GM19395 (cell line): ENCODE measurements around the gene TMA7.
"Not testable (repeated sequence)": the region's sequence is repeated elsewhere in the genome, so short reads cannot be mapped to it uniquely, and the experiment has no call there.

Experiments
- ATAC-seq: cut with Tn5 transposase; IDR thresholded peaks from one replicate; pipeline ENCODE4 v1.9.1; 2021; ENCODE audit warnings: mild to moderate bottlenecking, moderate library complexity; ENCODE audit not compliant: unreplicated experiment

The TMA7 gene

GRCh38 chr3:48465531-48466378 is 25.7 kb downstream of the TMA7 start:
- peak; percentile 82 for ATAC-seq

DNA sequence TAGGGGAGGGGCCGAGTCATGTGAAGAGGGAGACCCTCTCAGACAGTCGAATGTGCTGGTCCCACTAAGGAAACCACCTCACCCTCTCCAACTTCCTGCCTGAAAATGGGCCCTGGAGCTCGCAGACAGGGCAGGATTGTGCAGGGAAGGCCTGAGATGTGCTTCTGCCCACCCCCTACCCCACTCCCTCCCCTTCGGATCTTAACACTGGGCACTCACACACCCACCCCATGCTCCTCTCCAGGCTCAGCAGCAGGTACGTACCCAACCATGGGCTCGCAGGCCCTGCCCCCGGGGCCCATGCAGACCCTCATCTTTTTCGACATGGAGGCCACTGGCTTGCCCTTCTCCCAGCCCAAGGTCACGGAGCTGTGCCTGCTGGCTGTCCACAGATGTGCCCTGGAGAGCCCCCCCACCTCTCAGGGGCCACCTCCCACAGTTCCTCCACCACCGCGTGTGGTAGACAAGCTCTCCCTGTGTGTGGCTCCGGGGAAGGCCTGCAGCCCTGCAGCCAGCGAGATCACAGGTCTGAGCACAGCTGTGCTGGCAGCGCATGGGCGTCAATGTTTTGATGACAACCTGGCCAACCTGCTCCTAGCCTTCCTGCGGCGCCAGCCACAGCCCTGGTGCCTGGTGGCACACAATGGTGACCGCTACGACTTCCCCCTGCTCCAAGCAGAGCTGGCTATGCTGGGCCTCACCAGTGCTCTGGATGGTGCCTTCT is 26.5 kb downstream of the TMA7 start:
- ATAC-seq: peak; percentile 28

GRCh38 chr3:48467110-48467454 is 27.0 kb downstream of the TMA7 start:
- ATAC-seq: no peak

- no peak for ATAC-seq
These were observed 27.6 kb downstream of the TMA7 start for GRCh38 chr3:48467473-48468267.

- no peak for ATAC-seq
These were observed 28.3 kb downstream of the TMA7 start for GRCh38 chr3:48468329-48468731.

DNA sequence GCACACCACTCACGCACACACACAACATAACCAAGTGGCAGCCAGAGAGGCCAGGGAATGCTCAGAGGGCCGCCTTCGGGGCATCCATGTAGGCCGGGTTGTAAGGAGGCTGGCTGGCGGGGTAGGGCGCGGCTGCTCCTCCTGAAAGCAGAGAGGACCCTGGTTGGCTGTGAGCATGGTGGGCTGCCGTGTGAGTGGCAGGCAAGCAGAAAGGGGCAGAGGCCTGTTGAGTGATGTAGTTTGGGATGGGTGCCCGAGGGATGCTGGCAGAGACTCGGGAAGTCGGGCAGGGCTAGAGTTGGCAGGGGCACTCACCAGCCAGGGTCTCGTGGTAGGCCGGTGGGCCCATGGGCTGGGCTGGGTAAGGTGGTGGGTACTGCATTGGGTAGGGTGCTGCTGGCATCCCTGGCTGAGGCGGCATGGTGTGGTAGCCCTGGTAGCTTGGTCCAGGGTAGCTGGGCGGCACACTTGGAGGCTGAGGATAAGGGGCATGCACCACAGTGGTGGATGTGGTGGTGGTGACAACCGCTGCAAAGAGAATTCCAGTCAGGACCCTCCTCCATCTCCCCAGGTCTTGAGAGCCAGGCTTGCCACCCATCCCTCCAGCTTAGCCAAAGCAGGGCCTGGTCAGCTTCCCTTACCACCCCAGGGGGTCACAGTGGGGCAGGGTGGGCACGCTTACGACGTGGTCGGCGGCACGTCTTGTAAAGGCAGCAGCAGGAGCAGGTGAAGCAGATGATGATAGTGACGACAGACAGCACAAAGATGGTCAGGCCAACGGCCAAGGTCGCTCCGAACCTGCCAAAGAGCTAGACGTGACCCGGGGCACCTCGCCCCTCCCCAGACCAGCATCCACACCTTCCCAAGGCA is 29.2 kb downstream of the TMA7 start:
- no peak for ATAC-seq

DNA sequence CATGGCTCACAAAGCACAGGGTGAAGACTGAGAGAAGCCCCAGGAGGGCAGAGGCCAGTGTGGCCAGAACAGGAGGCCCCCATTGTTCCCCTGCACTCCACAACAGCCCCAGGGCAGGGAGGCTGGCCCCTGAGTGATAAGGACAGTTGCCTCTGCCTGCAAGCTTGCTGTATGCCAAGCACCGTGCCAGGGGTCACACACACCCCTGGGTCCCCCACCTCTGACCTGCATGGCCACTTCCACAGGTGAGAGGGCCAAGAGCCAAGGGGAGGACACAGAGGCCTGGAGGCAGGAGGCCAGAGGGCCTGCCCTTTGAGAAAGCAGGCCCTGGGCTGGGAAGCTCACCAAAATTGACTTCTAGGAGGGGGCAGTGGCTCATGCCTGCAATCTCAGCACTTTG is 30.2 kb downstream of the TMA7 start:
- no peak for ATAC-seq

DNA sequence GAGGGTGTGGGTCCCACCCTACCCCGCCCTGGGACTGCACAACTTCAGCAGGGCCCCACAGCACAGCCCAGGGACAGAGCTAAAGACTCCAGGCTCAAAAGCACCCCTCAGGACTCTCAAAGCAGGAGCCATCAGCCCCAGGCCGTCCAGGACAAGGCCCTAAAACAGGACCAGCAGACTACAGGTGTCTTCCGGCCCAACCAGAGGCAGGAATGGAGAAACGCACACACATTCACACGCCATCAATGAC is 32.5 kb downstream of the TMA7 start:
- ATAC-seq: no peak

DNA sequence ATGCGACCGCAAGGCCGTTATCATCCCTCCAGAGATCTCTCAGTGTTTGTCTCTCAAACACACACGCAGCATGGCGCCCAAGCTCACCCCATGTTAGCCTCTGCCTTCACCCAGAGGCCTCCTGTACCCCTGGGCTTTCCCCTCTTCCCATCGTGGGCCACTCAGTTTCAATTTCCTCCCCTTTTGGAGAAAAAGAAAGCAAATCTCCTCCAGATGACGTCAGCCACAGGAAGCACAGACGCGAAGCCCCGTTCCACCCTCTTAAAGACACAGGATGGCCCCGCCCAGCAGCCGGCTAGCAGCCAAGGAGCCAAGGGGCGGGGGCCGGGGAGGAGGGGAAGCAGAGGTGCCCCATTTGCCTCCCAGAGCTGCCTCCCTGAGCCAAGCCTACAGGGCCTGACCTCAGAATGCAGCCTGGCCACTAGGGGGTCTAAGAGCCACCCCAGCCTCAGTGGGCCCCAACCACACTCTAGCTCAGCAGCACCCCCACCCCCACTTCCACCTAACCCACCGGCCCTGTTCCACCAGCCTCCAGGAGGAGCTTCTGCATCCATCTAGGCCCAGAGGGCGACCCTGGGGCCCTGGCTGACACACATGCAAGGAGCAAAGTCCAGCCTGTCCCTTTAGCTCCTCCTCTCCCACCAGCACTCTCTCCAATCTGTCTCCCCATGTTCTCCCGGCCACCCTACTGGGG is 33.0 kb downstream of the TMA7 start:
- peak; percentile 78 for ATAC-seq

GRCh38 chr3:48473617-48473952 is 33.5 kb downstream of the TMA7 start:
- no peak for ATAC-seq

GRCh38 chr3:48474031-48474430 is 34.0 kb downstream of the TMA7 start:
- ATAC-seq: not testable (repeated sequence)

DNA sequence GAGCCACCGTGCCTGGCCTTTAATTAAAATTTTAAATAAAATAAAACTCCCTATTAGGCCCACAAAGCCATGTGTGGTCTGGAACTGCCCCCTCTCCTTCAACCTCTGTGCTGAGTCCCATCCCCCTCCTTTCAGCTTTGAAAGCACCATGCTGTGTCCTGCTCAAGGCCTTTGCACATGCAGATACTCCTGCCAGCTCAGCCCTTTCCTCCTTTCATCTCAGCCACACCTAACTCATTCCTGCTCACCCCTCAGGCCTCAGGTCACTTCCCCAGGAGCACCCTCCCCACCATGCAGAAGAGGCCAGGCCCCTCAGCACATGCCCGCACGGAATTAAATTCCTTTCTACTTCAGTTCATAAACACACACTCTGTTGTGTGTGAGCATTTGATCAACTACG is 34.6 kb downstream of the TMA7 start:
- no peak for ATAC-seq

- ATAC-seq: no peak
These were observed 35.1 kb downstream of the TMA7 start for GRCh38 chr3:48475188-48475587.

DNA sequence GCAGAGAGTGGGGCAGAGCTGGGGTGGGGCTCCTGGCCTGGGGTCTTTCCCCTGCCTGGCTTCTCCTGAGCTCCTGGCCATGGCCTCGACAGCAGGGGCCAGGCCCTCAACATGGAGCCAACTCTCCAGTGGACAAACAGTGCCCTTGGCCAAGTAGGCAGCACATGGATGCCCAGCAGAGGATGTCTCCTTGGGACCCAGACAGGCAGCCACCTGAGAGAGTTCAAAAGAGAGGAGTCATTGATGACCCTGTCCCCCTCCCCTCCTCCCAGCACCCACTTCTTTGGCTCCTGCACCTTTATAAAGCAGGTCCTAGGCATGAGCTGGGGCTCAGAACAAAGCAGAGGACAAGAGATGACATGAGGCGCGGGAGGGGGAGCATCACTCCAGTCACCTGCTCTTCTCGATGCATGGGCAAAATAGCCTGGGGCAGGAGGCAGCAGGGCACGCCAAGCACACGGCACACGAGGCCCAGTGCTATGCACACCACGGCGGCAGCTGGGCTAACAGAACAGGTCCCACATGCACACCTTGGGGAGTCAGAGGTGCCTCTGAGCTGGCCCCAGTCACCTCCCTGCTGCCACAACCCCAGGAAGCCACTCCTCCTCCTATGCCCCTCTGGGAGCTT is 36.5 kb downstream of the TMA7 start:
- ATAC-seq: no peak

DNA sequence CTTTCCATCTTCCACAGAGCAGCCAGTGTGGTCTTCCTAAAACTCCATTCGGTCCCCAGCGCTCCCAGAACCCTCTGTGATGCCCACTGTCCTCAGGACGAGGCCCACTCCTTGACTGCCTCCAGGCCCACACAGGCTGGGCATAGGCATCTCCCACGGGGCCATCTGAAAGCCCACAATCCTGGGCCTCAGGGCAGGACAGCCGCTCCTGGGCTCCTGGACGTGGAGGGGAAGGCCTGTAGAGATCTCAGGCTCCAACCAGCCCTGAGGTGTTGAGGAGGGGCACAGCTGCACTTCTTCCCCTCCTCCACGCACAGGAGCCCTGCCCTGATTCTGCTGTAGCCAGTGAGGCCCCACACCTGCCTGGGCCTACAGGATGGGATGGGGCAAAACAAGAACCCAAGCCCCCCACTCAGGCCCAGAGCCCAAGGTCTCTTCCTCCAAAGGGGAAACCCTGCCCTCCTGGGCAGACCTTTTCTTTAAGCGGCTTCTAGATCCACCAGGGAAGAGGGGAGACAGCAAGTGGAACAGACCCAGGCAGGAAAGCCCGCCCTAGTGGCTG is 38.0 kb downstream of the TMA7 start:
- no peak for ATAC-seq

- ATAC-seq: no peak
These were observed 38.8 kb downstream of the TMA7 start for GRCh38 chr3:48478626-48479555.

GRCh38 chr3:48480891-48481290 is 40.8 kb downstream of the TMA7 start:
- ATAC-seq: not testable (repeated sequence)

GRCh38 chr3:48482822-48483221 is 42.8 kb downstream of the TMA7 start:
- not testable (repeated sequence) for ATAC-seq

DNA sequence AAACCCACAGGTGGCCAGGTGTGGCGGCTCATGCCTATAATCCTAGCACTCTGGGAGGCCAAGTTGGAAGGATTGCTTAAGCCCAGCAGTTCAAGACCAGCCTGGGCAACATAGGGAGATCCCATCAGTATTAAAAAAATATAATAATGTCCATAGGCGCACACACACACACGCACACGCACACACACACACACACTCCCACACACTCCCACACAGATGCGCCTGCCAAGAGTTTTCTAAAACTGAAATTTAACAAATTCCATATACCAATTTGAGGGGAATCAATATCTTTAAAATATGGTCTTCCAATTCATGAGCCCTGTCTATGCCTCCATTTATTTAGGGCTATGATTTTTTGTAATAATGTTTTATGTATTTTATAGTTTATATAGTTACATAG is 46.9 kb downstream of the TMA7 start:
- no peak for ATAC-seq
